B cell (primary cell): ENCODE results near the gene CRIM1. TPM values are rescaled to one million over a fixed set of nuclear protein-coding genes. Genes with fewer than 3 reads are reported as not detected.

Experiments used
- ATAC-seq: fragments of 200-7000 bp; cut with Tn5 transposase; one replicate; pipeline ENCODE4 v1.10.0; 2021; ENCODE audit warnings: low read depth, mild to moderate bottlenecking, moderate number of reproducible peaks, moderate library complexity
- CTCF ChIA-PET: fragments of 350-600 bp; sonication (Branson Sonifier 250); formaldehyde crosslinking; loops from one replicate; lab custom pipeline; 2021; ENCODE audit warnings: antibody characterized with exemption, inconsistent platforms; lab: Charles Lee
- POLR2A ChIA-PET: fragments of 350-600 bp; sonication (Branson Sonifier 250); formaldehyde crosslinking; loops from one replicate; lab custom pipeline; 2021; ENCODE audit warnings: antibody characterized with exemption; lab: Charles Lee
- DNase-seq: peaks from one replicate; pipeline ENCODE4 v3.0.0; 2013
- H2AFZ ChIP-seq: 2 replicates; pipeline ENCODE4 v1.6.1; 2012; ENCODE audit warnings: mild to moderate bottlenecking, low read depth, low read length; ENCODE audit not compliant: insufficient read depth, poor library complexity, severe bottlenecking
- H3K27ac ChIP-seq, 2 donors: 1 replicate in 1 of 2; 2 replicates in 1 of 2; pipeline ENCODE4 v1.5.1; 2012 to 2013; ENCODE audit warnings: low read length in 2 of 2, mild to moderate bottlenecking in 2 of 2, moderate library complexity in 1 of 2
- H3K27me3 ChIP-seq, 4 experiments: fragments of 200-600 bp in 1 of 4; sonication (generic) in 1 of 4; replicated peaks in 1 of 4; 1 replicate in 2 of 4; 2 replicates in 2 of 4; pipeline versions ENCODE4 v1.6.1 to v1.7.0; 2013 to 2016; ENCODE audit warnings: low read length in 3 of 4, mild to moderate bottlenecking in 2 of 4, mixed read lengths in 1 of 4, moderate library complexity in 1 of 4; ENCODE audit not compliant: insufficient read depth in 4 of 4, control insufficient read depth in 3 of 4; ENCODE audit errors: control extremely low read depth in 1 of 4
- H3K36me3 ChIP-seq, 2 experiments: replicated peaks in 1 of 2; 1 replicate in 1 of 2; 2 replicates in 1 of 2; pipeline versions ENCODE4 v1.6.1 to v1.7.1; 2013; ENCODE audit warnings: low read length in 1 of 2; ENCODE audit not compliant: insufficient read depth in 2 of 2, control insufficient read depth in 1 of 2; ENCODE audit errors: control extremely low read depth in 1 of 2, extremely low read depth in 1 of 2
- H3K4me1 ChIP-seq, 2 donors: fragments of 200-600 bp in 1 of 2; sonication (generic) in 1 of 2; 1 replicate in 1 of 2; 2 replicates in 1 of 2; pipeline versions ENCODE4 v1.5.1 to v1.6.1; 2013 to 2017; ENCODE audit warnings: low read length in 2 of 2; ENCODE audit not compliant: control insufficient read depth in 2 of 2, insufficient read depth in 2 of 2
- H3K4me2 ChIP-seq: replicated peaks from 2 replicates; pipeline ENCODE3; 2012; ENCODE audit warnings: mild to moderate bottlenecking, low read depth, low read length; ENCODE audit not compliant: poor library complexity, severe bottlenecking
- H3K4me3 ChIP-seq, 5 experiments: fragments of 200-600 bp in 1 of 5; sonication (generic) in 1 of 5; 1 replicate in 3 of 5; 2 replicates in 2 of 5; pipeline versions ENCODE4 v1.5.1 to v1.7.0; 2011 to 2016; ENCODE audit warnings: low read length in 4 of 5, mild to moderate bottlenecking in 4 of 5, low read depth in 2 of 5, control low read depth in 1 of 5, moderate library complexity in 1 of 5; ENCODE audit not compliant: insufficient read depth in 1 of 5; ENCODE audit errors: control extremely low read depth in 1 of 5, extremely low read depth in 1 of 5
- H3K79me2 ChIP-seq: fragments of 200-600 bp; sonication (generic); one replicate; pipeline ENCODE4 v1.6.0; 2016; ENCODE audit warnings: low read length; ENCODE audit not compliant: control insufficient read depth, insufficient read depth
- H3K9ac ChIP-seq: fragments of 200-600 bp; sonication (generic); 2 replicates; pipeline ENCODE4 v1.6.1; 2017; ENCODE audit warnings: mild to moderate bottlenecking, low read length, moderate library complexity
- H3K9me3 ChIP-seq, 3 donors: one replicate each; pipeline versions ENCODE4 v1.6.1 to v1.7.1; 2013; ENCODE audit warnings: low read length in 2 of 3; ENCODE audit not compliant: control insufficient read depth in 2 of 3, insufficient read depth in 1 of 3; ENCODE audit errors: control extremely low read depth in 1 of 3
- H4K20me1 ChIP-seq: 2 replicates; pipeline ENCODE4 v1.6.0; 2012; ENCODE audit warnings: mild to moderate bottlenecking, low read length; ENCODE audit not compliant: insufficient read depth, control insufficient read depth, poor library complexity, severe bottlenecking
- H3K27ac Mint-ChIP-seq: one replicate; pipeline ENCODE4 v1.8.0; 2021; ENCODE audit warnings: mixed read lengths
- H3K27me3 Mint-ChIP-seq: one replicate; pipeline ENCODE4 v1.8.0; 2021; ENCODE audit warnings: mixed read lengths
- H3K4me1 Mint-ChIP-seq: one replicate; pipeline ENCODE4 v1.8.0; 2021; ENCODE audit warnings: mixed read lengths
- H3K4me3 Mint-ChIP-seq: one replicate; pipeline ENCODE4 v1.8.0; 2021; ENCODE audit warnings: mixed read lengths
- H3K9me3 Mint-ChIP-seq: one replicate; pipeline ENCODE4 v1.8.0; 2022; ENCODE audit warnings: mixed read lengths; ENCODE audit not compliant: insufficient read depth
- CTCF ChIP-seq: fragments of 200-600 bp; IDR thresholded peaks from one replicate; pipeline ENCODE4 v1.8.0; 2022; ENCODE audit warnings: antibody characterized with exemption, mild to moderate bottlenecking
- EZH2 ChIP-seq: IDR thresholded peaks from 2 replicates; pipeline ENCODE4 v1.6.1; 2012; ENCODE audit warnings: borderline replicate concordance, low read depth, mild to moderate bottlenecking, moderate library complexity, low read length; ENCODE audit not compliant: insufficient read depth, poor library complexity, severe bottlenecking
- WGBS: methylation state at CpG from one replicate; pipeline ENCODE4 v1.1.5; 2013; ENCODE audit warnings: missing lambda C conversion rate; ENCODE audit not compliant: insufficient coverage; 5-methylcytosine and 5-hydroxymethylcytosine counted together
- intact Hi-C: fragments of 100-400 bp; cut with micrococcal nuclease; formaldehyde crosslinking; loops from one replicate; pipeline ENCODE4 v1.10.0; 2022
- polyA plus RNA-seq: library from polyadenylated mRNA; depleted of rRNA; stranded (reverse); fragments of >200 nt; gene quantifications from 2 replicates; pipeline ENCODE4 v1.2.3, GENCODE V29; 2012
- total RNA-seq, 2 donors: library from RNA; stranded (reverse); fragments of 120-200 nt in 1 of 2; gene quantifications; 1 replicate in 1 of 2; 2 replicates in 1 of 2; pipeline versions ENCODE4 v1.2.3 to v1.2.4, GENCODE V29; 2013 to 2022

CRIM1 gene
- total and polyA plus RNA-seq, 2 donors (not counting 1 experiment from before 2014, with no cell fraction given), result 1.3 to 5.0 TPM

DNA sequence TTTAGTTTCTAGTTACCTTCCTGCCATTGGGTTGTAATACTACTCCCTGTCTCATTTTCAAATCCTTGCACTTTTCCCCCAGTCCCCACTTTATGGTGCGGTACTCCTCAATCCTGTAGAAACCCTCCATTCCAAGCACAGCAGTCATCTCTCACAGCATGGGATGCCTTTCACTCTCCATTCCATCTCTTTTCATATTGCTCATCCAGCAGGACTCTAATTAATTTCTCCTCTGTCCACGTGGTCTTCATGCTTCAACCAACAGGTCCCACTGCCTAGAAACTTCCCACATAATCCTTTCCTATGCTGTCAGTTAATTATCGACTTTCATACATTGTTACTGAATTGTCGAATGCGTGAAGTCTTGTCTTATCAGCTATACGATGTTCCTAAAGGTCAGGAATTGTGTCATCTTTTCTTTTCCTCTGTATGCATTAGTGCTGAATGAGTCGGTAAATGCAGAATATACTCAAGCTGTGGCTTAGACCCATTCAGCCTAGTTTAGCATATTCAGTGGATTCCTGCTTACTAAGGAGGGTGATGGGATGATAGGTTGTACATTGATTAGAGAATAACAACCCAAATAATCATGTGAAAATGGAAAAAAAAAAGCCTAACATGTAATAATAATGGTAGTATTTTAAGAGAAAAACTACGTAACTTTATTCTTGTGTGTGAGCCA is 89.7 kb downstream of the CRIM1 start:
- H3K4me3 Mint-ChIP-seq, result no peak overlapping the region
- H3K27ac Mint-ChIP-seq, result no peak overlapping the region
- DNase-seq, result no peak
- peaks cover 13% of the 10 kb centered on the region for H3K4me1 Mint-ChIP-seq
- no peaks in the 10 kb centered on the region for H3K79me2 ChIP-seq
- no peaks in the 10 kb centered on the region for H4K20me1 ChIP-seq
- H3K27ac ChIP-seq, result no peak overlapping the region
- H3K9me3 Mint-ChIP-seq, result no peaks in the 10 kb centered on the region
- ATAC-seq, result no peak
- 82% methylated on average over 2 of the region's 8 CpGs for WGBS
- no peak overlapping the region for H2AFZ ChIP-seq
- no peaks in the 10 kb centered on the region for H3K9me3 ChIP-seq
- TF ChIP-seq EZH2 (no peak), CTCF (no peak)
- intact Hi-C loops, result no loop called here
- H3K36me3 ChIP-seq, result peaks cover 0 to 1% of the 10 kb centered on the region in 2 experiments
- no peak overlapping the region for H3K9ac ChIP-seq
- H3K4me3 ChIP-seq, result no peak overlapping the region
- peaks cover 28% of the 10 kb centered on the region for H3K27me3 Mint-ChIP-seq
- H3K4me1 ChIP-seq, result peaks cover 12 to 14% of the 10 kb centered on the region in 2 donors
- POLR2A ChIA-PET, result no interaction called here
- no peak overlapping the region for H3K4me2 ChIP-seq
- CTCF ChIA-PET, result no interaction called here
- H3K27me3 ChIP-seq, result no peaks in the 10 kb centered on the region

GRCh38 chr2:36446294-36446693 is 90.7 kb downstream of the CRIM1 start:
- peaks cover 13% of the 10 kb centered on the region for H3K4me1 Mint-ChIP-seq
- Histone ChIP-seq H3K9me3 (no peaks in the 10 kb centered on the region), H2AFZ (no peak overlapping the region), H3K4me3 (no peak overlapping the region), H3K36me3 (peaks cover 0 to 1% of the 10 kb centered on the region in 2 experiments), H3K27ac (no peak overlapping the region), H3K27me3 (no peaks in the 10 kb centered on the region), H3K4me1 (peaks cover 11 to 12% of the 10 kb centered on the region in 2 donors), H4K20me1 (no peaks in the 10 kb centered on the region), H3K9ac (no peak overlapping the region), H3K4me2 (no peak overlapping the region), H3K79me2 (no peaks in the 10 kb centered on the region)
- TF ChIP-seq CTCF (no peak), EZH2 (no peak)
- DNase-seq (no peak), ATAC-seq (no peak)
- CTCF ChIA-PET, result no interaction called here
- H3K9me3 Mint-ChIP-seq, result no peaks in the 10 kb centered on the region
- no peak overlapping the region for H3K4me3 Mint-ChIP-seq
- H3K27ac Mint-ChIP-seq, result no peak overlapping the region
- intact Hi-C loops, result no loop called here
- peaks cover 23% of the 10 kb centered on the region for H3K27me3 Mint-ChIP-seq
- WGBS, result no CpG with 5 or more reads among the region's 3 CpGs
- POLR2A ChIA-PET, result no interaction called here
